HepG2 (cell line): Measurements from ENCODE around the gene COPS7A. TPM values are rescaled to one million over a fixed set of nuclear protein-coding genes. Genes with fewer than 3 reads are reported as not detected.

Source experiments
- BCLAF1 ChIP-seq: fragments of 450-650 bp; IDR thresholded peaks from 2 replicates; pipeline ENCODE4 v1.6.1; 2017; ENCODE audit warnings: mild to moderate bottlenecking
- DRAP1 ChIP-seq: IDR thresholded peaks from 2 replicates; pipeline ENCODE4 v1.6.1; 2016; ENCODE audit warnings: missing genetic modification reagents, missing compliant biosample characterization
- EP300 ChIP-seq, 3 experiments: sonication (generic) in 1 of 3; formaldehyde crosslinking in 1 of 3; IDR thresholded peaks; 2 replicates each; pipeline versions ENCODE4 v1.5.1 to v1.6.1; 2011 to 2020; ENCODE audit warnings: low read depth in 2 of 3, low read length in 2 of 3, borderline replicate concordance in 1 of 3, improper control_type of control experiment in 1 of 3, mild to moderate bottlenecking in 1 of 3, missing genetic modification reagents in 1 of 3, moderate library complexity in 1 of 3
- FOXA1 ChIP-seq, 2 experiments: fragments of 450-650 bp in 1 of 2; sonication (generic) in 1 of 2; formaldehyde crosslinking in 1 of 2; IDR thresholded peaks; 2 replicates each; pipeline versions ENCODE4 v1.4.0 to v1.6.1; 2016 to 2020; ENCODE audit warnings: missing genetic modification reagents in 1 of 2
- HDAC2 ChIP-seq: sonication (generic); formaldehyde crosslinking; IDR thresholded peaks from 2 replicates; pipeline ENCODE4 v1.4.0; 2020; ENCODE audit warnings: missing genetic modification reagents
- MED1 ChIP-seq: sonication (generic); formaldehyde crosslinking; IDR thresholded peaks from 2 replicates; pipeline ENCODE4 v1.4.0; 2020; ENCODE audit warnings: missing genetic modification reagents
- NAIF1 ChIP-seq: sonication (generic); formaldehyde crosslinking; IDR thresholded peaks from 2 replicates; pipeline ENCODE4 v1.5.0; 2020; ENCODE audit warnings: mild to moderate bottlenecking, missing genetic modification reagents, borderline replicate concordance
- NFE2L1 ChIP-seq: sonication (generic); formaldehyde crosslinking; IDR thresholded peaks from 2 replicates; pipeline ENCODE4 v1.4.0; 2020; ENCODE audit warnings: missing genetic modification reagents, mild to moderate bottlenecking, borderline replicate concordance
- NR3C1 ChIP-seq: sonication (generic); formaldehyde crosslinking; IDR thresholded peaks from 2 replicates; pipeline ENCODE4 v1.4.0; 2020; ENCODE audit warnings: missing genetic modification reagents
- PHF20 ChIP-seq: sonication (generic); formaldehyde crosslinking; IDR thresholded peaks from 2 replicates; pipeline ENCODE4 v1.5.0; 2020; ENCODE audit warnings: mild to moderate bottlenecking, missing genetic modification reagents
- SNAPC2 ChIP-seq: sonication (generic); formaldehyde crosslinking; IDR thresholded peaks from 2 replicates; pipeline ENCODE4 v1.8.1; 2022; ENCODE audit warnings: mild to moderate bottlenecking, missing genetic modification reagents
- SP1 ChIP-seq, 2 experiments: fragments of 450-650 bp in 1 of 2; sonication (generic) in 1 of 2; formaldehyde crosslinking in 1 of 2; IDR thresholded peaks; 2 replicates each; pipeline versions ENCODE4 v1.4.0 to v1.6.1; 2016 to 2020; ENCODE audit warnings: missing genetic modification reagents in 1 of 2
- TCF12 ChIP-seq, 2 experiments: fragments of 450-650 bp in 1 of 2; sonication (generic) in 1 of 2; formaldehyde crosslinking in 1 of 2; IDR thresholded peaks; 2 replicates each; pipeline versions ENCODE4 v1.6.1 to v1.8.0; 2017 to 2022; ENCODE audit warnings: antibody characterized with exemption in 1 of 2, mild to moderate bottlenecking in 1 of 2, missing genetic modification reagents in 1 of 2, moderate library complexity in 1 of 2
- ZBTB25 ChIP-seq: IDR thresholded peaks from 2 replicates; pipeline ENCODE4 v1.6.1; 2018; ENCODE audit warnings: missing genetic modification reagents
- ZFAT ChIP-seq: sonication (generic); formaldehyde crosslinking; conservative IDR thresholded peaks from 2 replicates; pipeline ENCODE4 v1.8.1; 2023; ENCODE audit warnings: missing genetic modification reagents, inconsistent platforms
- ZKSCAN8 ChIP-seq: IDR thresholded peaks from 2 replicates; pipeline ENCODE4 v1.6.1; 2016; ENCODE audit warnings: borderline replicate concordance, missing genetic modification reagents, missing compliant biosample characterization
- ZNF24 ChIP-seq: fragments of 450-650 bp; IDR thresholded peaks from 2 replicates; pipeline ENCODE4 v1.6.1; 2017; ENCODE audit warnings: antibody characterized with exemption, mild to moderate bottlenecking
- ZNF552 ChIP-seq: sonication (generic); formaldehyde crosslinking; IDR thresholded peaks from 2 replicates; pipeline ENCODE4 v1.9.0; 2022; ENCODE audit warnings: missing genetic modification reagents, mild to moderate bottlenecking, borderline replicate concordance
- ZNF577 ChIP-seq: sonication (generic); formaldehyde crosslinking; IDR thresholded peaks from 2 replicates; pipeline ENCODE4 v1.4.0; 2020; ENCODE audit warnings: mild to moderate bottlenecking, low read depth, missing genetic modification reagents, borderline replicate concordance
- ZNF674 ChIP-seq: sonication (generic); formaldehyde crosslinking; IDR thresholded peaks from 2 replicates; pipeline ENCODE4 v1.5.0; 2020; ENCODE audit warnings: low read depth, mild to moderate bottlenecking, missing genetic modification reagents
- polyA plus RNA-seq, 8 experiments: library from polyadenylated mRNA; depleted of rRNA in 3 of 8; stranded (reverse) in 7 of 8; unstranded in 1 of 8; fragments of >200 nt; fragmentation: Illumina TruSeq in 4 of 8; extraction: Trizol in 4 of 8; gene quantifications; 2 replicates each; pipeline versions ENCODE4 v1.2.1 to v1.2.3, GENCODE V29; 2011 to 2016; ENCODE audit warnings: low read depth in 4 of 8, missing spikeins in 1 of 8, mixed read lengths in 1 of 8; ENCODE audit not compliant: insufficient read depth in 1 of 8
- total RNA-seq, 5 experiments: library from RNA; depleted of rRNA; stranded (reverse); fragments of >200 nt; fragmentation: Illumina TruSeq; extraction: Trizol; gene quantifications; 2 replicates each; pipeline ENCODE4 v1.2.3, GENCODE V29; 2016; ENCODE audit warnings: low read depth in 1 of 5
- TF ChIP-seq, protein P1 (sequence below): sonication (generic); formaldehyde crosslinking; IDR thresholded peaks from 2 replicates; pipeline ENCODE4 v1.9.0; 2021; ENCODE audit warnings: missing genetic modification reagents, mild to moderate bottlenecking, borderline replicate concordance

The COPS7A gene
- total and polyA plus RNA-seq, 2 of the 13 experiments (the other 11 are each of a cell fraction or from before 2014, with no cell fraction given) = 40.0 to 73.6 TPM

GRCh38 chr12:6778574-6779550 is 55.0 kb downstream of the COPS7A start (continued):
- TF ChIP-seq ZNF24 (no peak), HDAC2 (CRISPR knock-in tag) (peak; percentile 82), ZKSCAN8 (CRISPR knock-in tag) (no peak), BCLAF1 (no peak), FOXA1 (IDR thresholded peaks at IDR 0.05) (no peak), FOXA1 (CRISPR knock-in tag; IDR thresholded peaks at IDR 0.05) (no peak), SNAPC2 (CRISPR knock-in tag) (no peak), TCF12 (IDR thresholded peaks at IDR 0.05) (no peak), TCF12 (CRISPR knock-in tag; IDR thresholded peaks at IDR 0.05) (peak; percentile 79; the same call in 1 of the 2 replicates), MED1 (CRISPR knock-in tag) (peak; percentile 68), NFE2L1 (CRISPR knock-in tag) (no peak), ZNF552 (0 out of 2 replicates have a peak, but pooled peaks have one; percentile 29), NAIF1 (CRISPR knock-in tag) (no peak), SP1 (IDR thresholded peaks at IDR 0.05) (no peak), SP1 (CRISPR knock-in tag; IDR thresholded peaks at IDR 0.05) (no peak; the same call in 1 of the 2 replicates), NR3C1 (CRISPR knock-in tag) (no peak), PHF20 (CRISPR knock-in tag) (0 out of 2 replicates have a peak, but pooled peaks have one; percentile 40), EP300 (IDR thresholded peaks at IDR 0.05; ENCODE audit: low read depth in 2 of 2, low read length in 2 of 2) (peak in 1 of 2 experiments; percentile 41; a peak in 2 of 4 replicates), EP300 (CRISPR knock-in tag; IDR thresholded peaks at IDR 0.05; ENCODE audit: borderline replicate concordance) (peak; percentile 53; the same call in 1 of the 2 replicates), ZNF577 (CRISPR knock-in tag) (no peak), ZBTB25 (peak; percentile 55; the same call in 1 of the 2 replicates), ZFAT (CRISPR knock-in tag) (no peak), DRAP1 (CRISPR knock-in tag) (peak; percentile 46; the same call in 1 of the 2 replicates), ZNF674 (CRISPR knock-in tag) (no peak)
- TF ChIP-seq, protein P1, sequence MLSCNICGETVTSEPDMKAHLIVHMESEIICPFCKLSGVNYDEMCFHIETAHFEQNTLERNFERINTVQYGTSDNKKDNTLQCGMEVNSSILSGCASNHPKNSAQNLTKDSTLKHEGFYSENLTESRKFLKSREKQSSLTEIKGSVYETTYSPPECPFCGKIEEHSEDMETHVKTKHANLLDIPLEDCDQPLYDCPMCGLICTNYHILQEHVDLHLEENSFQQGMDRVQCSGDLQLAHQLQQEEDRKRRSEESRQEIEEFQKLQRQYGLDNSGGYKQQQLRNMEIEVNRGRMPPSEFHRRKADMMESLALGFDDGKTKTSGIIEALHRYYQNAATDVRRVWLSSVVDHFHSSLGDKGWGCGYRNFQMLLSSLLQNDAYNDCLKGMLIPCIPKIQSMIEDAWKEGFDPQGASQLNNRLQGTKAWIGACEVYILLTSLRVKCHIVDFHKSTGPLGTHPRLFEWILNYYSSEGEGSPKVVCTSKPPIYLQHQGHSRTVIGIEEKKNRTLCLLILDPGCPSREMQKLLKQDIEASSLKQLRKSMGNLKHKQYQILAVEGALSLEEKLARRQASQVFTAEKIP = no peak
